HG03457 (cell line): ENCODE measurements around the gene WDR36.

Experiments used
- ATAC-seq: cut with Tn5 transposase; IDR thresholded peaks from one replicate; pipeline ENCODE4 v1.9.1; 2021; ENCODE audit warnings: moderate number of reproducible peaks; ENCODE audit not compliant: unreplicated experiment

WDR36 gene

GRCh38 chr5:111092062-111092853 lies at the start of gene WDR36:
Gene WDR36, plus strand, starts transcription at chr5:111092348. Its CDS starts 109 bp downstream, at chr5:111092457.
- ATAC-seq, result peak; percentile 91

- ATAC-seq, result no peak
These were observed 48.2 kb upstream of the WDR36 start for GRCh38 chr5:111043712-111044506.

DNA sequence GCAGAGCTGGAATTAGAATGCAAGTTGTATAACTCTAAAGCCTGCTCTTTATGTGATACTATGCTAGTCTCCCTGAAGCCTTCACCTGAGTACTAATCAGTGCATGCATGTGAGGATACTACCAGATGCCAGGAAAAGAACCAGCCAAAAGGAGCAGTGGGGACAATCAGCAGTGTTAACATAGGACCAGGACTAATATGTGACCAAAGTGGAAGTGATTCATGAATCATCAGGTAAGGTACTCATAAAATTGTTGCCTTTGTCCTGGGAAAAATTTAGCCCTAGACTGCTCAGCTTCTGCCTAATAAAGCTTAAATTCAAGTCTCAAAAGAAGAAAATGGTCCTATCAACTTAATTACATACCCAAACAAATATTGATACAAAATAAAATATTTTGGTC lies 34.1 kb upstream of the WDR36 start:
- ATAC-seq, result no peak

DNA sequence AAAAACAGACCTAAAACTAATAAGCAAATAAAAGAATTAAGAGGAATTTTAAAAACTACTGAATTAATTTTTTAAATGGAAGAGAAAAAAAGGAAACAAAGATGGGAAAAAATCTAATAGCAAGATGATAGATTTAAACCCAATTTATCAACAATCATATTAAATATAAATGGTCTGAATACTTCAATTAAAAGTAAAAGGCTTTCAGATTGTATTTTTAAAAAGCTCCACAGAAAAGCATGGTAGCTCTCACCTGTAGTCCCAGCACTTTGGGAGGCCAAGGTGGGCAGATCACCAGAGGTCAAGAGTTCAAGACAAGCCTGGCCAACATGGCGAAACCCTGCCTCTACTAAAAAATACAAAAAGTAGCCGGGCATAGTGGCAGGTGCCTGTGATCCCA lies 32.0 kb upstream of the WDR36 start:
- no peak for ATAC-seq

DNA sequence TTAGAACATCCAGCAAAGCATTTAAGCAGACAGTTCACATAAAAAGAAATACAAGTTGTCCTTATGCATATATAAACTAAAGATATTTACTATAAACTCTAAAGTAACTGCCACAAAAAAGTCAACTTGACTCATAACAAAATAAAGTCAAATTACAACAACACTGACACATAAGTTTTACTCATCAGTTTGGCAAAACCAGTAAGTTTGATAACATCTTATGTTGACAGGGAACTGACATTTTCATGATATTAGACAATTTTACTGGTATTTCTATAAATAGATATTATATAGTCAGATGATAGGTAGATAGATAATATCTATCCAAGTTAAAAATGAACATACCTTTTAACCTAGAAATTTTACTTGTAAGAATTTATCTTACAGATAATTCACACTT lies 30.5 kb upstream of the WDR36 start:
- no peak for ATAC-seq

GRCh38 chr5:111063709-111064322 lies 28.3 kb upstream of the WDR36 start:
- ATAC-seq, result no peak

GRCh38 chr5:111066261-111066938 lies 25.7 kb upstream of the WDR36 start:
- no peak for ATAC-seq

- no peak for ATAC-seq
These were observed 23.9 kb upstream of the WDR36 start for GRCh38 chr5:111068213-111068612.

DNA sequence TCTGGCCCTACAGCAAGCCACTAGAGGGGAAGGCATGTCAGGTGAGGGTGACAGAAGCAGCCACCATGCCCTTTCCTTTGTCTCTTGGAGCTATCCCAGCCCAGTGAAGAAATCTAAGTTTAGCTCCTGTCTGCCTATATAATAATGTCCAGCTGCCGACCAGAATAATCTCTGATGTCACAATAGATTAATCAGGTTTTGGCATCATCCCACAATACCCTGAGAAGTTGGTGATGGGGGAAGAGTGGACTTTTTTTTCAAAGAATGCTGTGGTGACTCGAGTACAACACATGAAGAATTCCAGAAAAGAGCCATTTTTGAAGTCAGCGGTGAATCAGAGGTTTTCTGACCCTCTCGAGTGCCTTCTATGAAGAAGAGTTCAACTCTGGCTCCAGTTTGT lies 22.3 kb upstream of the WDR36 start:
- ATAC-seq, result no peak

DNA sequence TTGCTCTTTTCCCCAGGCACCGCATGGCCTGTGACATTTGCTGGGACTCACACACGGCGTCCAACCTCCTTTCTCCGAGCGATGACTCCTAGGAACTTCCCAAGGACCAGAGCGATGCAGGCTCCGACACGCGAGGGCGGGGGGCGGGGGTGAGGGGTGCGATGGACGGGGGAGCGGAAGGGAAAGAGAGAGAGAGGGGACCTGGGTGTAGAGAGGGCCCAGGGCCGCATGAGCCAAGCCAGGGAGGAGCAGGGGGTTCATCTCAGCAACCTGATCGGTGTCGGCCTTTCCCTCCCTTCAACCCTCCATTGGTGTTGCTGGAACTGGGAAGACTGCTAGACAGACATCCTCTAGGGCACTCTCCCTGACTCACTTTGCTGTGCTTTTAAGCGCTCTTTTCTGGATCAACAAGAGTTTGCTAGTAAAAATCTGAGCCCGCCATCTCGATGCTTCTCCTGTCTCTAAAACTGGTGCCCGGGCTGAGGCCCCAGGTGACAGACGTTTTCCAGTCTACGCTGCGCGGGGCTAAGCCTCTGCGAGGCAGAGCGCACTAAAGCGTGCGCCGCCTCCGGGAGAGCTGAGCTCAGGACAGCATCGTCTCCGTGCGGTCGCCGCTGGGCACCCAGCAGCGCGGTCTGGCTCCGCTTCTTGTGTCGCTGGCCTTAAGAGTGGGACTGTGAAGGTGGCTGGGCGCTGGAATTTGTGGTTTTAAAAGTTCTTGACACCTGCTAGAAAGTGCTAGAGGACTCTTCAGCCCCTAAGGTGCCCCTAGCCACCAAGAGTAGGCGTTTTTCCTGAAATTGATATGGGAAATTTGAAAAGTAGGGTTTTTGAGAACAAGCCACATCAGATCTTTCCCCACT lies 21.6 kb upstream of the WDR36 start:
- no peak for ATAC-seq

- no peak for ATAC-seq
These were observed 20.7 kb upstream of the WDR36 start, which contains the start of gene TSLP for GRCh38 chr5:111071413-111071812. Gene TSLP, plus strand, starts transcription at chr5:111071713. Its CDS starts 178 bp downstream, at chr5:111071891.

- ATAC-seq, result peak; percentile 72
These were observed 19.0 kb upstream of the WDR36 start for GRCh38 chr5:111072949-111073682.

GRCh38 chr5:111074244-111074643 lies 17.9 kb upstream of the WDR36 start:
- no peak for ATAC-seq

DNA sequence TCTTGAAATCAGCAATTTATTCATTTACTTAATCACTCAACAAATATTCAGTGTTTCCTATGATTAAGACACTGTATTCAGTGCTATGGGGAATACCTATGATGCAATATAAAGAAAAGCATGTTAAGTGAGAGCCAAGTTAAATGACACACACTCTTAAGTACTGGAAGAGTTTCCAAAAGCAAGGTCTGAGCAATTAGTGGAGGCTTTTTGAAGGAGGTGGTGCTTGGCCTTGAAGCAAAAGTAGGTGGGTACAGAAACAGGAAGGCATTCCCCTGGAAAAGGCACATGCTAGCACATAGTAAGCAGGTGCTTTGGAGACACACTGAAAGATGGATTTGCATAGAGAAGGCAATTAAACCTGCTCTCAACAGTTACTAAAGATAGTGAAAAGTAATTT lies 16.6 kb upstream of the WDR36 start:
- ATAC-seq, result no peak

GRCh38 chr5:111076091-111076490 lies 16.1 kb upstream of the WDR36 start:
- no peak for ATAC-seq

DNA sequence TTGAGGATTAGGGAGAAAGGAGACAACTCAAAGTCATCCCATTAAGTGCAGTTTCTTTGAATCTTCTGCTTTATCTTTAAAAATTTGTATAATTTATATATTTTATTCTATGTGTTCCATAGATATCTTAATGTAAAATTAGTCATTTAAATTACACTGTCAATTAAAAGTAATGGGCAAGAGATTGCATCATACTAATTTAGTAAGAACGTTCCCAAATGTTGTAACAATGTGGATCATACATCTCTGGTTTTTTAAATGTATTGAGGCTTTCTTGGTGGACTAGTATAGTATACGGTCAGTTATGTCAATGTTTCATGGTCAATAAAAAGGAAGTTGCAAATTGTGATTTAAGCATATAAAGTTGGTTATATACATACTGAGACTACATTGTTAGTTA lies 14.5 kb upstream of the WDR36 start:
- no peak for ATAC-seq

DNA sequence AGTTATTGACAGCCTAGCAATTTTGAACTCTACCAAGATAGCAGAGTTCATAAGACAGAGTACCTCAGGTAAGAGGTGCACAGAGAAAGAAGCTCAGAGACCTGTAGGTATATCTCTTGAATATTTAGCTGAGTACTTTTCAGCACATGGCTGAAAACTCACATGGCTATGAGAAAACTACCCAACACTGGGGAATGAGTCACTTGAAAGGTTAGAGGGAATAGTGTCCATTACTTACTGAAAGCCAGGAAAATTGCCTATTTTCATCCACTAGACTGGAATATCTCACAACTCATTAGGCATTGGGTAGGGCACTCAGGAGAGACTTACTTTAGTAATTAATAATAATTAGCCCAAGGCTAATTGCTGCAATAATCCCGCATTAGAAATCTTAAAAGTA lies 12.3 kb upstream of the WDR36 start:
- ATAC-seq, result no peak

DNA sequence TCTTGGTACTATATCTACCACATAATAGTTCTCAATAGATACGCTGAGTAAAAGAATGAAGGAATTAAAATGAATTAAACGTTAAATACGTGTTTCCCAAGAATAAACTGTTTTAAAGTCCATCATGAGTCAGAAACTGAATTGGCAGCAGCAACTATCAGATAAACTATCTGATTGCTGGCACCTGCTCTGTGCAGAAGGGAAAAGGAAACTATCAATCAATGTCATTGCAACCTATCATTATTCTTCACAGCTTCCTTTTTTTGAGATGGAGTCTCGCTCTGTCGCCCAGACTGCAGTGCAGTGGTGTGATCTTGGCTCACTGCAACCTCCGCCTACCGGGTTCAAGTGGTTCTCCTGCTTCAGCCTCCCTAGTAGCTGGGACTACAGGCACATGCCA lies 8.8 kb upstream of the WDR36 start:
- ATAC-seq, result no peak

DNA sequence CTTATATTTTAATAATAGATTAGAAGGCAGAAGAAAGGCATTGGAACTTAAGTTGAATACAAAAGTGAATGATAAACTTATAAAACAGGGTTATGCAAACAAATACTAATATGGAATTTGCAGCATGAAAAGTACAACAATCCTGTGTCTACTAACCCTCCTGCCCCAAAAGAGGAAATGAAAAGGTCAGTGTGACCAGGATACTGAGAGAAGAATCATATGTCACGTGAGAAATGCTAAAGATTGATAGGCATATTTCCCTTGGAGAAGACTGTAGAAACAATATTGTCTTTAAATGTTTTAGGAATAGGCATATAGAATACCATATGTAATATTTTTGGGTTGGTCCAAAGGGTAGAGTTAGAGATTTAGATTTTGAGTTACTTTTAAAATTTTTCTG lies 3.8 kb downstream of the WDR36 start:
- ATAC-seq, result no peak
